ENCODE measurements around the gene LPAR4. TPM values are rescaled to one million over a fixed set of nuclear protein-coding genes. Genes with fewer than 3 reads are reported as not detected.

The LPAR4 gene, protein sequence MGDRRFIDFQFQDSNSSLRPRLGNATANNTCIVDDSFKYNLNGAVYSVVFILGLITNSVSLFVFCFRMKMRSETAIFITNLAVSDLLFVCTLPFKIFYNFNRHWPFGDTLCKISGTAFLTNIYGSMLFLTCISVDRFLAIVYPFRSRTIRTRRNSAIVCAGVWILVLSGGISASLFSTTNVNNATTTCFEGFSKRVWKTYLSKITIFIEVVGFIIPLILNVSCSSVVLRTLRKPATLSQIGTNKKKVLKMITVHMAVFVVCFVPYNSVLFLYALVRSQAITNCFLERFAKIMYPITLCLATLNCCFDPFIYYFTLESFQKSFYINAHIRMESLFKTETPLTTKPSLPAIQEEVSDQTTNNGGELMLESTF
- total RNA-seq, result not detected

DNA sequence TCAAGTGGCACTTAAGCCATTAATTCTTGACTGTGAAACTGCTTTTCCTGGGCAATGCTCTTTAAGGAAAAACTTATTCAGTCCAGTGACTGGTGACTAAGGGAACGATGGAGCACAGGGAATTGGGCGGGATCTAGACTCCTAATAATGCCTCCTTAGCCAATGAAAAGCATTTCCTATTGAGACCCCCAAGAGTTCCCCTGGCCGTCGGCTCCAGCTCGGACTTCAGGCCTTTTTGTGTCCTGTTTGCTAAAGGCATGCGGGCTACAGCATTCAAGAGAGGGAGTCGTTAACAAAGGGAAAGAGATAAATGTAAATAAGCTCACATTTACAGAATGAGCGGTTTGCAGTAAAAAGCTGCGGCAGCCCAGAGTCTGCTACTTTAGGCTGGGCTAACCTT lies at the start of gene LPAR4:
LPAR4 (plus strand) TSS at position 232 of the 400 bp plus-strand sequence. CDS start 7,150 bp downstream, outside the sequence.
- H3K4me3 Mint-ChIP-seq, result no peak within 1 kb of the TSS
- H3K36me3 Mint-ChIP-seq (ENCODE audit: insufficient read depth in 2 of 2), result no peaks in the 10 kb centered on the region
- DNase-seq, result no peak
- ATAC-seq (replicated peaks in 1 of 2), result no peak
- H3K27me3 Mint-ChIP-seq (ENCODE audit: low read depth), result peaks cover 10% of the 10 kb centered on the region
- H3K9me3 Mint-ChIP-seq, result no peaks in the 10 kb centered on the region
- H3K4me1 Mint-ChIP-seq (ENCODE audit: low read depth), result no peaks in the 10 kb centered on the region
- no peak within 1 kb of the TSS for H3K27ac Mint-ChIP-seq

- Mint-ChIP-seq H3K27me3 (ENCODE audit: low read depth) (peaks cover 16% of the 10 kb centered on the region), H3K36me3 (ENCODE audit: insufficient read depth in 2 of 2) (no peaks in the 10 kb centered on the region), H3K4me3 (no peak overlapping the region), H3K9me3 (no peaks in the 10 kb centered on the region), H3K4me1 (ENCODE audit: low read depth) (no peaks in the 10 kb centered on the region), H3K27ac (no peak overlapping the region)
- DNase-seq, result no peak
- ATAC-seq (replicated peaks in 1 of 2), result no peak
Measured at GRCh38 chrX:78706071-78706470, 41.4 kb upstream of the LPAR4 start.

DNA sequence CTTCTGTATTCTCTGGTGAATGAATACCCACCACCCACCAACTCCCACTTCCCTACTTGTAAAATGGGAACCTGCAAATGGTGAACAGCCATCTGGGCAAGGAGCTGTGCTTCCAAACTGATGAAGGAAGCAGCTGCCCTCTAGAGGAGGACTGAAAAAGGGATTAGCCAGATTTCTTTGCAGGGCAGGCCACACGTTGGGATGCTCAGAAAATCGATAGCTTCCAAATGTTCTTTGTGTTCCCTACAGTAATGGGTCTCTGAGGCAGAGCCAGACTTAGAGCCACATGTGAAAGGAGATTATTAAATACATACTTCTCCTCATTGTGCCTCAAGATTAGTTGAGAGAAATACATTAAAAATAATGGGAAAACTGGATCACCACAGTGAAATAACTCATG lies 39.3 kb upstream of the LPAR4 start:
- ATAC-seq (replicated peaks in 1 of 2) (no peak), DNase-seq (no peak)
- peaks cover 20% of the 10 kb centered on the region for H3K27me3 Mint-ChIP-seq (ENCODE audit: low read depth)
- H3K9me3 Mint-ChIP-seq, result no peaks in the 10 kb centered on the region
- H3K4me3 Mint-ChIP-seq, result no peak overlapping the region
- H3K4me1 Mint-ChIP-seq (ENCODE audit: low read depth), result no peaks in the 10 kb centered on the region
- no peak overlapping the region for H3K27ac Mint-ChIP-seq
- no peaks in the 10 kb centered on the region for H3K36me3 Mint-ChIP-seq (ENCODE audit: insufficient read depth in 2 of 2)

- no peak overlapping the region for H3K27ac Mint-ChIP-seq
- no peaks in the 10 kb centered on the region for H3K36me3 Mint-ChIP-seq (ENCODE audit: insufficient read depth in 2 of 2)
- DNase-seq, result no peak
- no peaks in the 10 kb centered on the region for H3K4me1 Mint-ChIP-seq (ENCODE audit: low read depth)
- H3K27me3 Mint-ChIP-seq (ENCODE audit: low read depth), result peaks cover 25% of the 10 kb centered on the region
- H3K9me3 Mint-ChIP-seq, result no peaks in the 10 kb centered on the region
- no peak overlapping the region for H3K4me3 Mint-ChIP-seq
- no peak for ATAC-seq (replicated peaks in 1 of 2)
Measured at GRCh38 chrX:78708816-78709215, 38.7 kb upstream of the LPAR4 start.

DNA sequence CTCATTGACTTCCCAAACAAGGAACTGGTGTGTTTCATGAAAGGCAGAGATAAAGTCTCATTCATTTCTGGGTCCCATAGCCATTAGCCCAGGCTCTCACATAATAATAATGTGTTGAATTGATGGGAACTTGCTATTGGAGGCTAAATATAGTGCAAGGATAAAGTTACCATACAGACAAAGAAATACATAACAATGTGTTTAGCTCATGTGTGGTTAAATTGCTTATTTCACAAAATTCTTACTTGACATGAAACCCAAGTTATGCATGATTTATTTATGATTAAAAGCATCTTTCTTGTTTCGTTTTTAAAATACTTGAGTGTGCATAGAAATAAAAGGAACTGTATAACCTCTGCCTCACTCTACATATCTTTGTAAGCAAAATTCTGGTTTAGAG lies 37.3 kb upstream of the LPAR4 start:
- H3K36me3 Mint-ChIP-seq (ENCODE audit: insufficient read depth in 2 of 2), result no peaks in the 10 kb centered on the region
- no peaks in the 10 kb centered on the region for H3K4me1 Mint-ChIP-seq (ENCODE audit: low read depth)
- no peak overlapping the region for H3K4me3 Mint-ChIP-seq
- peaks cover 26% of the 10 kb centered on the region for H3K27me3 Mint-ChIP-seq (ENCODE audit: low read depth)
- no peak overlapping the region for H3K27ac Mint-ChIP-seq
- DNase-seq (no peak), ATAC-seq (replicated peaks in 1 of 2) (no peak)
- no peaks in the 10 kb centered on the region for H3K9me3 Mint-ChIP-seq

DNA sequence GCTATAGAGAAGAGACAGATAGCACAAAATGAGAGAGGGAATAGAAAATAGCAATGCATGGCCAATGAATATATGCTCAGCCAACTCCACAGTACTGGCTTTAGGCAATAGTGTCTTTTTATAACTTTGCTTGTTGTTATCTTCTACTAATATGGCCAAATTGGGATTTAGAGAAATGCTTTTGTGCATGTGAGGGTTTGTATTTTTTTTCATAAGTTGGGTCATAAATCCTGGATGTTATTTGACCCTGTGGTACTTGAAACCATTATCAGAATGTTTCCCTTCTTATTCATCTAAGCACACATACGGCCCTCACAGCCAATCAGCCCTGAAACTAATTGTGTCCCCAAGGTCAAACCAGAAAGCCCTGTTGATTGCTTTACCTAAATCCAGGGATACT lies 35.2 kb upstream of the LPAR4 start:
- Mint-ChIP-seq H3K27me3 (ENCODE audit: low read depth) (peaks cover 33% of the 10 kb centered on the region), H3K9me3 (no peaks in the 10 kb centered on the region), H3K27ac (no peak overlapping the region), H3K36me3 (ENCODE audit: insufficient read depth in 2 of 2) (no peaks in the 10 kb centered on the region), H3K4me3 (no peak overlapping the region), H3K4me1 (ENCODE audit: low read depth) (no peaks in the 10 kb centered on the region)
- no peak for DNase-seq
- ATAC-seq (replicated peaks in 1 of 2), result no peak

- no peak for ATAC-seq (replicated peaks in 1 of 2)
- Mint-ChIP-seq H3K27ac (no peak overlapping the region), H3K4me3 (no peak overlapping the region), H3K4me1 (ENCODE audit: low read depth) (no peaks in the 10 kb centered on the region), H3K27me3 (ENCODE audit: low read depth) (no peaks in the 10 kb centered on the region), H3K36me3 (ENCODE audit: insufficient read depth in 2 of 2) (peaks cover 0 to 3% of the 10 kb centered on the region in 2 donors), H3K9me3 (no peaks in the 10 kb centered on the region)
- no peak for DNase-seq
Measured at GRCh38 chrX:78725287-78725686, 22.2 kb upstream of the LPAR4 start.

- no peaks in the 10 kb centered on the region for H3K4me1 Mint-ChIP-seq (ENCODE audit: low read depth)
- no peak for ATAC-seq (replicated peaks in 1 of 2)
- no peaks in the 10 kb centered on the region for H3K36me3 Mint-ChIP-seq (ENCODE audit: insufficient read depth in 2 of 2)
- H3K27ac Mint-ChIP-seq, result no peak overlapping the region
- DNase-seq, result no peak
- peaks cover 10% of the 10 kb centered on the region for H3K27me3 Mint-ChIP-seq (ENCODE audit: low read depth)
- no peak overlapping the region for H3K4me3 Mint-ChIP-seq
- H3K9me3 Mint-ChIP-seq, result no peaks in the 10 kb centered on the region
Measured at GRCh38 chrX:78746496-78746895, 1.0 kb upstream of the LPAR4 start.

DNA sequence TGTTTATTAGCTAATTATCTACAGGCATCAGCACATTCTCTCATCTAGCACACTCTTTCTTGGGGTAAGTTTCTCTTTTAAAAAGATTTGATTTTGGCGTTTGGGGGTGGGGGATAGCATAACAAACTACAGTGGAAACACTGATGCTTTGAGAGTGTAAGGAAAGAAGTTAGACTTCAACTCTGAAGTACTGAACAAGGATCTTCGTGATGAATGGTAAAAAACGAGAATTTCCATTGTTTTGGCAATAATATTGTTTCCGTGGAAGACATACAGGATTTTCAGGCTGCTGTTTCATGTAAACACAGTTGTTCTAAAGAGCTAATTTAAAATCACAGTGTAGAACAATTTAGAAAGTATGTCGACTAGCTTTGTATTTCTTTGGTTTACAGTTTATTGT lies 451 bp downstream of the LPAR4 start:
- Mint-ChIP-seq H3K36me3 (ENCODE audit: insufficient read depth in 2 of 2) (no peaks in the 10 kb centered on the region), H3K9me3 (no peaks in the 10 kb centered on the region), H3K4me3 (no peak overlapping the region), H3K4me1 (ENCODE audit: low read depth) (no peaks in the 10 kb centered on the region), H3K27me3 (ENCODE audit: low read depth) (peaks cover 10% of the 10 kb centered on the region), H3K27ac (no peak overlapping the region)
- ATAC-seq (replicated peaks in 1 of 2) (no peak), DNase-seq (no peak)

- Mint-ChIP-seq H3K4me3 (no peak overlapping the region), H3K9me3 (no peaks in the 10 kb centered on the region), H3K4me1 (ENCODE audit: low read depth) (no peaks in the 10 kb centered on the region), H3K27ac (no peak overlapping the region), H3K36me3 (ENCODE audit: insufficient read depth in 2 of 2) (no peaks in the 10 kb centered on the region), H3K27me3 (ENCODE audit: low read depth) (peaks cover 12% of the 10 kb centered on the region)
- DNase-seq (no peak), ATAC-seq (replicated peaks in 1 of 2) (no peak)
Measured at GRCh38 chrX:78748846-78749245, 1.3 kb downstream of the LPAR4 start.

- Mint-ChIP-seq H3K4me3 (no peak overlapping the region), H3K4me1 (ENCODE audit: low read depth) (no peaks in the 10 kb centered on the region), H3K9me3 (no peaks in the 10 kb centered on the region), H3K27ac (no peak overlapping the region), H3K36me3 (ENCODE audit: insufficient read depth in 2 of 2) (no peaks in the 10 kb centered on the region), H3K27me3 (ENCODE audit: low read depth) (peaks cover 21% of the 10 kb centered on the region)
- ATAC-seq (replicated peaks in 1 of 2) (no peak), DNase-seq (no peak)
Measured at GRCh38 chrX:78753571-78753970, 6.1 kb downstream of the LPAR4 start.

- no peak overlapping the region for H3K27ac Mint-ChIP-seq
- H3K4me3 Mint-ChIP-seq, result no peak overlapping the region
- peaks cover 27% of the 10 kb centered on the region for H3K27me3 Mint-ChIP-seq (ENCODE audit: low read depth)
Measured at GRCh38 chrX:78754917-78755316, 7.4 kb downstream of the LPAR4 start.

DNA sequence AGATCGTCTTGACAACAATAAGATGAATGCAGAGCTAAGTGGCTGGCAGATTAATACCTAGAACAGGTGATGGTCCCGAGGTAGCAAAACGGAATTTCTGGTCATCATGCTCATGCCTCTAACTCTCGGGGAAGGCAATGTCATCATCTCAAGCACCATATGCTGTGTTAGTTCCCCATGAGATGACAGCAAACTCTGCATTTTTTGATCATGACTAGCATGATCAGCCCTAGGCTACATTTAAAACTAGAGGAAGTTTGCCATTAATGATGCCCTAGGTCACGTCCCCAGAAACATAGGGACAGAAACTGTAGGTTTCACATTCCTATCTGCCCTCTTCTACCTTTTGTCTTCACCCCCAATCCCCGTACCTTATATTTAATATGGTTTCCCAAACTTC lies 11.6 kb downstream of the LPAR4 start:
- H3K4me1 Mint-ChIP-seq (ENCODE audit: low read depth), result no peaks in the 10 kb centered on the region
- no peak overlapping the region for H3K4me3 Mint-ChIP-seq
- DNase-seq, result no peak
- peaks cover 26% of the 10 kb centered on the region for H3K27me3 Mint-ChIP-seq (ENCODE audit: low read depth)
- H3K27ac Mint-ChIP-seq, result no peak overlapping the region
- H3K9me3 Mint-ChIP-seq, result no peaks in the 10 kb centered on the region
- no peak for ATAC-seq (replicated peaks in 1 of 2)
- H3K36me3 Mint-ChIP-seq (ENCODE audit: insufficient read depth in 2 of 2), result no peaks in the 10 kb centered on the region

More at GRCh38 chrX:78754917-78755316, 7.4 kb downstream of the LPAR4 start:
- Mint-ChIP-seq H3K4me1 (ENCODE audit: low read depth) (no peaks in the 10 kb centered on the region), H3K9me3 (no peaks in the 10 kb centered on the region), H3K36me3 (ENCODE audit: insufficient read depth in 2 of 2) (no peaks in the 10 kb centered on the region)
- ATAC-seq (replicated peaks in 1 of 2), result no peak
- DNase-seq, result no peak

DNA sequence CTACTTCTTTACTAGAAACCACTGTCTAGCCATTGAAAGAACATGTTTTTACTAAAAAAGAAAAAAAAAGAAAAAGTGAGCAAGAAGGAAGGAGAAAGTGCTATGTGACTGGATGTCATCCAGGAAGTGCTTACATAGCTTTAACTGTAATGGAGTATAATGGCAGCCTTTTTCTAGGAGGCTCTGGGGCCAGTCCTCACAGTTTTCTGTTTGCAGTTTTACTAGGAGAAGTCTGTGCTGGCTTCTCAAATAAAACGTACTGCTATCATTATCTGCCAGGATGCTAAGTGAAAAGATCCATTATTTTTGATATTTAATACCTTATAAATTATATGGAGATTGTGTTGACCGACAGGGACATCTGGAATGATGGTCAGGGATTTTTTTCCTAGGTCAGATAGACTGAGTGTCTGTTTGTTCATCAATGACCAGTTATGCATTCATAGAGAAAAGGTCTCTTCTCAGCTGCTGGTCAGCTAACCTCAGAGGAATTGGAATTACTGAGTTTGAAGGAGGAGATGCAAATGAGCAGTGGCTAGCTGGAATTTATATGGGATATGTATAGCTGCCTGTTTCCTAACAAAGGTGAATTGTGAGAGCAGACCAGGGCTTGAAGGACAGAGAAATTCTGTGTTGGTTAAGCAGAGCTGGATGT lies 21.7 kb downstream of the LPAR4 start:
- Mint-ChIP-seq H3K36me3 (ENCODE audit: insufficient read depth in 2 of 2) (no peaks in the 10 kb centered on the region), H3K4me1 (ENCODE audit: low read depth) (no peaks in the 10 kb centered on the region), H3K27me3 (ENCODE audit: low read depth) (no peaks in the 10 kb centered on the region), H3K27ac (no peak overlapping the region), H3K4me3 (no peak overlapping the region), H3K9me3 (no peaks in the 10 kb centered on the region)
- no peak for ATAC-seq (replicated peaks in 1 of 2)
- no peak for DNase-seq

Measured in activated T-cell treated with anti-CD3 and anti-CD28 coated beads, Interleukin-2, amount 50 U/mL, for 72 hours (primary cell).